Hematopoietic multipotent progenitor cell treated with erythropoietin and hydrocortisone succinate and interleukin-3 and kit ligand, for 4 days (in vitro differentiated cells): ENCODE data around the gene SMIM11.
"Not testable (repeated sequence)": the region's sequence is repeated elsewhere in the genome, so short reads cannot be mapped to it uniquely, and the experiment has no call there.

Experiments
- DNase-seq: peaks from one replicate; pipeline ENCODE4 v3.0.0-alpha.2; 2015

SMIM11 gene

GRCh38 chr21:34374940-34375618 lies at the start of gene SMIM11:
Gene SMIM11 (plus strand): TSS chr21:34375507. CDS start chr21:34379505, 3,998 bp downstream.
- DNase-seq, result not testable (repeated sequence)

GRCh38 chr21:34330055-34330454 lies 45.3 kb upstream of the SMIM11 start:
- DNase-seq, result peak; percentile 6

GRCh38 chr21:34331726-34332125 lies 43.6 kb upstream of the SMIM11 start:
- DNase-seq, result no peak

- no peak for DNase-seq
These were observed 43.0 kb upstream of the SMIM11 start for GRCh38 chr21:34332347-34332746.

GRCh38 chr21:34333121-34333739 lies 42.1 kb upstream of the SMIM11 start:
- no peak for DNase-seq

GRCh38 chr21:34335316-34335715 lies 40.0 kb upstream of the SMIM11 start:
- no peak for DNase-seq

- no peak for DNase-seq
These were observed 39.1 kb upstream of the SMIM11 start for GRCh38 chr21:34336245-34336644.

GRCh38 chr21:34336756-34337391 lies 38.4 kb upstream of the SMIM11 start:
- no peak for DNase-seq

- DNase-seq, result no peak
These were observed 37.6 kb upstream of the SMIM11 start for GRCh38 chr21:34337741-34338140.

GRCh38 chr21:34338226-34338625 lies 37.1 kb upstream of the SMIM11 start:
- DNase-seq, result no peak

GRCh38 chr21:34340061-34340460 lies 35.2 kb upstream of the SMIM11 start:
- DNase-seq, result no peak

- DNase-seq, result no peak
These were observed 32.8 kb upstream of the SMIM11 start for GRCh38 chr21:34342476-34342875.

- DNase-seq, result no peak
These were observed 32.0 kb upstream of the SMIM11 start for GRCh38 chr21:34343347-34343746.

GRCh38 chr21:34343838-34344381 lies 31.4 kb upstream of the SMIM11 start:
- DNase-seq, result no peak

GRCh38 chr21:34344584-34344983 lies 30.7 kb upstream of the SMIM11 start:
- no peak for DNase-seq

GRCh38 chr21:34345091-34345871 lies 30.0 kb upstream of the SMIM11 start:
- no peak for DNase-seq

- DNase-seq, result no peak
These were observed 29.4 kb upstream of the SMIM11 start for GRCh38 chr21:34345892-34346291.

- no peak for DNase-seq
These were observed 26.3 kb upstream of the SMIM11 start for GRCh38 chr21:34348890-34349519.

GRCh38 chr21:34351786-34352241 lies 23.5 kb upstream of the SMIM11 start:
- peak; percentile 84 for DNase-seq

GRCh38 chr21:34352556-34352955 lies 22.8 kb upstream of the SMIM11 start:
- DNase-seq, result no peak

- no peak for DNase-seq
These were observed 22.1 kb upstream of the SMIM11 start for GRCh38 chr21:34353182-34353581.

- DNase-seq, result no peak
These were observed 20.5 kb upstream of the SMIM11 start for GRCh38 chr21:34354836-34355235.

GRCh38 chr21:34355570-34355969 lies 19.7 kb upstream of the SMIM11 start:
- no peak for DNase-seq
